OCI-LY1 (cell line): ENCODE data around the gene SLC9C2.

Experiments
- EZH2 ChIP-seq: fragments of 200-600 bp; sonication (generic), shearing (Covaris generic); IDR thresholded peaks from 2 replicates; pipeline ENCODE4 v1.8.0; 2017; ENCODE audit warnings: borderline replicate concordance, mixed run types, mild to moderate bottlenecking, antibody characterized with exemption, low read length, moderate library complexity, mixed read lengths
- TF ChIP-seq, protein P1 (sequence below): fragments of 200-600 bp; sonication (generic), shearing (Covaris generic); IDR thresholded peaks from 2 replicates; pipeline ENCODE4 v1.5.1; 2017; ENCODE audit warnings: mild to moderate bottlenecking, antibody characterized with exemption, low read length, moderate library complexity, mixed read lengths

- TF ChIP-seq, protein P1, sequence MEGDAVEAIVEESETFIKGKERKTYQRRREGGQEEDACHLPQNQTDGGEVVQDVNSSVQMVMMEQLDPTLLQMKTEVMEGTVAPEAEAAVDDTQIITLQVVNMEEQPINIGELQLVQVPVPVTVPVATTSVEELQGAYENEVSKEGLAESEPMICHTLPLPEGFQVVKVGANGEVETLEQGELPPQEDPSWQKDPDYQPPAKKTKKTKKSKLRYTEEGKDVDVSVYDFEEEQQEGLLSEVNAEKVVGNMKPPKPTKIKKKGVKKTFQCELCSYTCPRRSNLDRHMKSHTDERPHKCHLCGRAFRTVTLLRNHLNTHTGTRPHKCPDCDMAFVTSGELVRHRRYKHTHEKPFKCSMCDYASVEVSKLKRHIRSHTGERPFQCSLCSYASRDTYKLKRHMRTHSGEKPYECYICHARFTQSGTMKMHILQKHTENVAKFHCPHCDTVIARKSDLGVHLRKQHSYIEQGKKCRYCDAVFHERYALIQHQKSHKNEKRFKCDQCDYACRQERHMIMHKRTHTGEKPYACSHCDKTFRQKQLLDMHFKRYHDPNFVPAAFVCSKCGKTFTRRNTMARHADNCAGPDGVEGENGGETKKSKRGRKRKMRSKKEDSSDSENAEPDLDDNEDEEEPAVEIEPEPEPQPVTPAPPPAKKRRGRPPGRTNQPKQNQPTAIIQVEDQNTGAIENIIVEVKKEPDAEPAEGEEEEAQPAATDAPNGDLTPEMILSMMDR = 0 out of 2 replicates have a peak, but pooled peaks have one; percentile 7
- TF ChIP-seq EZH2 = no peak
These were observed 57.2 kb downstream of the SLC9C2 start for GRCh38 chr1:173545688-173546087.
